IPS-18a (cell line): ENCODE data around the gene NT5C2.
"Not testable (repeated sequence)": the region's sequence is repeated elsewhere in the genome, so short reads cannot be mapped to it uniquely, and the experiment has no call there.

Experiments
- H3K27ac ChIP-seq: one replicate; pipeline ENCODE4 v1.5.1; 2013; ENCODE audit warnings: low read length
- H3K27me3 ChIP-seq: one replicate; pipeline ENCODE4 v1.6.1; 2013; ENCODE audit warnings: mild to moderate bottlenecking, low read length; ENCODE audit not compliant: control insufficient read depth, insufficient read depth
- H3K36me3 ChIP-seq: one replicate; pipeline ENCODE4 v1.6.1; 2013; ENCODE audit warnings: low read depth, low read length; ENCODE audit not compliant: control insufficient read depth
- H3K4me1 ChIP-seq: one replicate; pipeline ENCODE4 v1.6.1; 2013; ENCODE audit warnings: low read depth, low read length; ENCODE audit not compliant: control insufficient read depth
- H3K4me3 ChIP-seq: one replicate; pipeline ENCODE4 v1.5.1; 2013; ENCODE audit warnings: low read length
- H3K9ac ChIP-seq: one replicate; pipeline ENCODE4 v1.6.1; 2013; ENCODE audit warnings: mild to moderate bottlenecking, low read length, moderate library complexity
- H3K9me3 ChIP-seq: one replicate; pipeline ENCODE4 v1.6.1; 2013; ENCODE audit warnings: low read depth, low read length; ENCODE audit not compliant: control insufficient read depth

Gene NT5C2

DNA sequence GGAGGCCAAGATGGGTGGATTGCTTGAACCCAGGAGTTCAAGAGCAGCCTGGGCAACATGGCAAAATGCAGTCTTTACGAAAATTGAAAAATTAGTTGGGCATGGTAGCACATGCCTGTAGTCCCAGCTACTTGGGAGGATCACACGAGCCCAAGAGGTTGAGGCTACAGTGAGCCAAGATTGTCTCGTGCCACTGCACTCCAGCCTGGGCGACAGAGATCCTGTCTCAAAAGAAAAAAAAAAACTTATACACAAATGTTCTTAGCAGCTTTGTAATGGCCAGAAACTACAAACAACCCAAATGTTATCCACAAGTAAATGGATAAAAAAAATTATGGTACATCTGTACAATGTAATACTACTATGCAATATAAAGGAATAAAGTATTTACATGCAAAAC is 12.6 kb downstream of the NT5C2 start:
- Histone ChIP-seq H3K27ac (no peak overlapping the region), H3K27me3 (no peaks in the 10 kb centered on the region), H3K36me3 (peaks cover 10% of the 10 kb centered on the region), H3K4me1 (no peaks in the 10 kb centered on the region), H3K9me3 (no peaks in the 10 kb centered on the region), H3K9ac (no peak overlapping the region), H3K4me3 (no peak overlapping the region)

DNA sequence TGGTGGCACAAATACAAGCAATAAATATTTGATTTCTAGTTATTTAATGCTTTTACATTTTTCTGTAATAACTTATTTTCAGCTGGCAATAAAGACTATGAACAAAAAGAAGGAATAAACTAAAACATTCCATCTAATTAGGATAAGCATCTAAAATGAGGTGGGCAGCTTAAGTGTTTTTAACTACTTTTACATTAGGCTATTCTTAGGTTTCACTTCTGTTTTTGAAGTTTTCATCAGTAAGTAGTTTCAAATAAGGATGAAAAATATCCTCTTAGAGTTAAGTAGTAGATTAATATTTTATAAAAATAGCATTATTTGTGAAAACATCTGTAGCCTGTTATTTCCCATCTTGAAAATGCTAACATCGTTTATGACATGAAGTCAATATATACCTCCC is 15.9 kb downstream of the NT5C2 start:
- no peaks in the 10 kb centered on the region for H3K4me1 ChIP-seq
- H3K4me3 ChIP-seq: no peak overlapping the region
- H3K9ac ChIP-seq: no peak overlapping the region
- no peaks in the 10 kb centered on the region for H3K27me3 ChIP-seq
- no peaks in the 10 kb centered on the region for H3K9me3 ChIP-seq
- peaks cover 17% of the 10 kb centered on the region for H3K36me3 ChIP-seq
- no peak overlapping the region for H3K27ac ChIP-seq

DNA sequence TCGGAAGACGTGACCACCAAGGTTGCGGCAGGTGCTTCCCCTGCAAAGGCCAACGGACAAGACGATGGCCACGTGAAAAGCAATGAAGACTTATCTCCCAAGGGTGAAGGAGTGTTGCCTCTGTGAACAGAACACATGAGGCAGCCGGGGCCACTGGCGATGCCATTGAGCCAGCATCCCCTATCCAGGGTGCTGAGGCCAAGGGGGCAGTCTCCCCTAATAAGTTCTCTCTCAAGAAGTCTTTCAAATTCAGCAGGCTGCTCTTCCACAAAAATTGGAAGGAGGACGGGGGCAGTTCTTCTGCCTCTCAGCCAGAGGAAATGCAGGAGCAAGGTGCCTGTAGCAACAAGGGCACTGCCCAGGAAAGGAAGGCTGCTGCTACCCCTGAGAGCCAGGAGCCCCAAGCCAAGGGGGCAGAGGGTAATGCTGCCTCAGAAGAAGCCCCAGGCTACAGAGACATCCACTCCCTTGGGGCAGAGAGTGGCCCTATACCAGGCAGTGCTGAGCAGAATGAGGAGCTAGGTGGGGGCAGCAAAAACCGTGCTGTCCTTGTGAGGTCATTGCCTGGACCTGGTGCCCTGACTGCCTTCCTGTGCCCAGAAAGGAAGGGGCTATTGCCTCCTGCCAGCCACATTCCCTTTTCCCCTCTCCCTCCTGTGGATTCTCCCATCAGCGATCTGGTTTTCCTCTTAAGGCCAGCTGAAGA is 17.3 kb downstream of the NT5C2 start:
- Histone ChIP-seq H3K27me3 (no peaks in the 10 kb centered on the region), H3K27ac (no peak overlapping the region), H3K9me3 (no peaks in the 10 kb centered on the region), H3K9ac (no peak overlapping the region), H3K36me3 (peaks cover 19% of the 10 kb centered on the region), H3K4me3 (no peak overlapping the region), H3K4me1 (no peaks in the 10 kb centered on the region)

DNA sequence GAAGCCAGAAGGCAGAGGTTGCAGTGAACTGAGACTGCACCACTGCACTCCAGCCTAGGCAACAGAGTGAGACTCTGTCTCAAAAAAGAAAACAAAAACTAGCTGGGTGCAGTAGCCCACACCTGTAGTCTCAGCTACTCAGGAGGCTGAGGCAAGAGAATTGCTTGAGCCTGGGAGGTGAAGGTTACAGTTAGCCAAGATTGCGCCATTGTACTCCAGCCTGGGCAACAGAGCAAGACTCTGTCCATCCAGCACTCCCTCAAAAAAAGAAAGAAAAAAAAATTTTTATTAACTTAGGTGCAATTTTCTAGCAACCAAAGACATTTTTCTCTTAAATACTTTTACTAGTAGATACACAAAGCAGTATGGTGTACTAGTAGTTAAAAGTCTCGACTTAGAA is 18.7 kb downstream of the NT5C2 start:
- H3K27ac ChIP-seq, H3K9me3 ChIP-seq, H3K9ac ChIP-seq, H3K4me3 ChIP-seq, H3K4me1 ChIP-seq, H3K27me3 ChIP-seq: not testable (repeated sequence)
- peaks cover 13% of the 10 kb centered on the region for H3K36me3 ChIP-seq

DNA sequence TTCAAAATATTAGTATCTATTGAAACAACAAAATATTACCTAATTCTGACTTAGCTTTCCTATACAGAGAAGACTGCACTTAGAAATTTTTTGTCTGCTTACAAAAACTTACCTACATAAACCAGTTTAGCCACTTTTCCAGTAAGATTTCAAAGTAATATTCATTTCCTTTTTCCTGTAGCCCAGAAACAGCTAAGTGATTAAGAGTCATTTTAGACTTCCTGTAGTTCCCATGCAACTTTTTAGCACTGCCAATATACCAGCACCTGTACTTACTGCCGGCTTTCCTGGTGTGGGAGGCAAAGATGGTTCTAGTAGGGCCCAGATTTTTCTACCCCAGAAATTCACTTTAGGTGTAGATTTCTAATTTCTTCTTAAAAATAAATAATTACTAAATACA is 21.8 kb downstream of the NT5C2 start:
- Histone ChIP-seq H3K36me3 (peaks cover 9% of the 10 kb centered on the region), H3K27ac (no peak overlapping the region), H3K9ac (no peak overlapping the region), H3K27me3 (no peaks in the 10 kb centered on the region), H3K4me1 (no peaks in the 10 kb centered on the region), H3K9me3 (no peaks in the 10 kb centered on the region), H3K4me3 (no peak overlapping the region)

DNA sequence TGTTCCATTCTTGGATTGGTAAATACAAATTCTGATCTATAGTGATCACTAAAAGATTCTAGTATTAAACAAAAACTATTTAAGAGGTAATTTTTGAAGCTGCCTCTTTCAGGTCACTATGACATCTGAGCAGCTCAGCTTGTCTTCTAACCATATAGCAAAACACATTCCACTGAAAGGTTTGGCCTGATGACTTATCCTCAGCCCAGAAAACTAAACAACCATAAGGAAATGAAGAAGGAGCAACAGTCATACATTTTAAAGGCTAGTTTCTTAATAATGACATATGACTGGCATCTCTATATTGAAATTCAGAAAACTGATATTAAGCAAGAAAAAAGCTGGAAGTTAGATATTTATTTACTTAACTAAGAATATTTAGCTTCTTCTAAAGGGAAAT is 24.6 kb downstream of the NT5C2 start:
- Histone ChIP-seq H3K9ac (no peak overlapping the region), H3K4me3 (no peak overlapping the region), H3K27me3 (no peaks in the 10 kb centered on the region), H3K36me3 (peaks cover 6% of the 10 kb centered on the region), H3K9me3 (no peaks in the 10 kb centered on the region), H3K4me1 (no peaks in the 10 kb centered on the region), H3K27ac (no peak overlapping the region)

DNA sequence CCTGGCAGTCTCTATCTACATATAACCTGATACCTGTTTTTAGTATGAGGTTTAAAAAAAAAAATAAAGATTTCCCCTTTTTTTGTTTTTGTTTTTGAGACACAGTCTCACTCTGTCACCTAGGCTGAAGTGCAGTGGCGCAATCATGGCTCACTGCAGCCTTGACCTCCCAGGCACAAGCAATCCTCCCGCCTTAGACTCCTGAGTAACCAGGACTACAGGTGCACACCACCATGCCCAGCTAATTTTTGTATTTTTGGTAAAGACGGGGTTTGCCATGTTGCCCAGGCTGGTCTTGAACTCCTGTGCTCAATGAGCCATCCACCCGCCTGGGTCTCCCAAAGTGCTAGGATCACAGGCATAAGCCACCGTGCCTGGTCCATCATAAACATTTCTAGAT is 25.5 kb downstream of the NT5C2 start:
- not testable (repeated sequence) for H3K27ac ChIP-seq, H3K36me3 ChIP-seq, H3K4me1 ChIP-seq, H3K4me3 ChIP-seq, H3K9ac ChIP-seq, H3K9me3 ChIP-seq, H3K27me3 ChIP-seq

DNA sequence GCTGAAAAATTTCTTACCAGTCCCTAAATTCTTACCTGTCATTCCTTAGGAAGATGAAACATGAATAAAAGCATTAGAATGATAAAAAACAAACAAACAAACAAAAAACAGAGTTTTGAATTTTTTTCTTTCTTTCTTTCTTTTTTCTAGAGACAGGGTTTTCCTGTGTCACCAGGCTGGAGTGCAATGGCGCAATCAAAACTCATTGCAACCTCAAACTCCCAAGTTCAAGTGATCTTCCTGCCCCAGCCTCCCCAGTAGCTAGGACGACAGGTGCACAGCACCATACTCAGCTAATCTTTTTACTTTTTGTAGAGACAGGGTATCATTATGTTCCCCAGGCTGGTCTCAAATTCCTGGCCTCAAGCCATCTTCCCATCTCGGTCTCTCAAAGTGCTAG is 26.5 kb downstream of the NT5C2 start:
- Histone ChIP-seq H3K27me3 (no peaks in the 10 kb centered on the region), H3K4me1 (no peaks in the 10 kb centered on the region), H3K27ac (no peak overlapping the region), H3K9me3 (no peaks in the 10 kb centered on the region), H3K9ac (no peak overlapping the region), H3K36me3 (peaks cover 2% of the 10 kb centered on the region), H3K4me3 (no peak overlapping the region)

DNA sequence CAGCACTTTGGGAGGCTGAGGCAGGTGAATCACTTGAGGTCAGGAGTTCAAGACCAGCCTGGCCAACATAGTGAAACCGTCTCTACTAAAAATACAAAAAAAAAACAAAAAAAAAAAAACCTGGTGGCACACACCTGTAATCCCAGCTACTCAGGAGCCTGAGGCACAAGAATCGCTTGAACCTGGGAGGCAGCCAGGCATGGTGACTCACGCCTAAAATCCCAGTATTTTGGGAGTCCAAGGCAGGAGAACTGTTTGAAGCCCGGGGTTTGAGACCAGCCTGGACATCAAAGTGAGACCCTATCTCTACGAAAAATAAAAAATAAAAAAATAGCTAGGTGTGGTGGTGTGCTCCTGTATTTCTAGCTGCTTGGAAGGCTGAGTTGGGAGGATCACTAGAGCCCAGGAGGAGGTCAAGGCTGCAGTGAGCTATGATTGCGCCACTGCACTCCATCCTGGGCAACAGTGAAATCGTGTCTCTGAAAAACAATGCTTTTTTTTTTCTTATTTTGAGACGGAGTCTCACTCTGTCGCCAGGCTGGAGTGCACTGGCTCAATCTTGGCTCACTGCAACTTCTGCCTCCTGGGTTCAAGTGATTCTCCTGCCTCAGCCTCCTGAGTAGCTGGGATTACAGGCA is 29.2 kb downstream of the NT5C2 start:
- H3K27ac ChIP-seq, H3K9ac ChIP-seq, H3K36me3 ChIP-seq, H3K4me1 ChIP-seq, H3K4me3 ChIP-seq, H3K27me3 ChIP-seq, H3K9me3 ChIP-seq: not testable (repeated sequence)

DNA sequence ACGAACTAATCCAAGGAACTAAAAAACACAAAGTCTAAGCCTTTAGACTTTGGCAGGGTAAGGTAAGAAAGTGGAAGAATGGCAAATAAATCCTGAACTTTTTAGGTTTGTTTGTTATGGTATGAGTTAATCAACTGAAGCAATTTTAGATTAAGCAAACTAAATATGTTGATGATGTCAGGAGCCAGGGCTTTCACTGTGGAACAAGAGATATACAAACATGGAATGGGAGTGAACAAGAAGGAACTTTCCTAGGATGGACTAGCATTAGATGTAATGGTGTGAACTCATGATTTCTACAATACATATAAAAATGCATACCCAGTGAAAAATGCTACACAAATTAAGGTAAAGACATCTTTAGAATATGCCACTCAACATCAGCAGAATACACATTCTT is 35.8 kb downstream of the NT5C2 start:
- H3K4me1 ChIP-seq: peaks cover 25% of the 10 kb centered on the region
- H3K9ac ChIP-seq: no peak overlapping the region
- H3K27me3 ChIP-seq: no peaks in the 10 kb centered on the region
- no peaks in the 10 kb centered on the region for H3K36me3 ChIP-seq
- H3K4me3 ChIP-seq: no peak overlapping the region
- H3K9me3 ChIP-seq: no peaks in the 10 kb centered on the region
- H3K27ac ChIP-seq: no peak overlapping the region

DNA sequence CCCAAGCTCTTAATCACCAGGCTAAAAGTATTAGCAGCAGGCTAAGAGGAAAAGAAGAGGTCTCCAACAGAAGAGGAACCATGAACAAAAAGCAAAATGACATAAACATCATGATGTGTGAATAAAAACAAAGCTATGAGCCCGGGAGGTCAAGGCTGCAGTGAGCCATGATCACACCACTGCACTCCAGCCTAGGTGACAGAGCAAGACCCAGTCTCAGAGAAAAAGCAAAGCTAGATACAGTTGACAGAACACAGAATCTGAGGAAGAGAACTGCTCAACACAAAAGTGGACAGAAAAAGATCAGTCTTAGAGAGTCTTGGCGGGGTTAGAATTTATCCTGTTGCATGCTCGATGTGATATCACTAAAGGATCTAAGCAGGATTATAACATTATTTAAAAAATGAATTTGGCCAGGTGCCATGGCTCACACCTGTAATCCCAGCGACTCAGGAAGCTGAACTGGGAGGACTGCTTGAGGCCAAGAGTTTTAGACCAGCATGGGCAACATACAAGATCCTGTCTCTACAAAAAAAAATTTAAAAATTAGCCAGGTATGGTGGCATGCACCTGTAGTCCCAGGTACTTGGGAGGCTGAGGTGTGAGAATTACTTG is 37.5 kb downstream of the NT5C2 start:
- Histone ChIP-seq H3K4me3 (no peak overlapping the region), H3K27me3 (no peaks in the 10 kb centered on the region), H3K36me3 (no peaks in the 10 kb centered on the region), H3K9ac (no peak overlapping the region), H3K9me3 (no peaks in the 10 kb centered on the region), H3K4me1 (peaks cover 25% of the 10 kb centered on the region), H3K27ac (no peak overlapping the region)
